AG09319 (cell line): ENCODE data around the gene VSTM2L.

Experiments used
- DNase-seq: peaks from one replicate; pipeline ENCODE4 v3.0.0-alpha.2; 2010; ENCODE audit warnings: low read depth; ENCODE audit errors: extremely low read depth
- TF ChIP-seq, protein P1 (sequence below): IDR thresholded peaks from 2 replicates; pipeline ENCODE4 v1.5.1; 2011; ENCODE audit warnings: low read depth, mild to moderate bottlenecking, inconsistent platforms, low read length, moderate library complexity

Gene VSTM2L

DNA sequence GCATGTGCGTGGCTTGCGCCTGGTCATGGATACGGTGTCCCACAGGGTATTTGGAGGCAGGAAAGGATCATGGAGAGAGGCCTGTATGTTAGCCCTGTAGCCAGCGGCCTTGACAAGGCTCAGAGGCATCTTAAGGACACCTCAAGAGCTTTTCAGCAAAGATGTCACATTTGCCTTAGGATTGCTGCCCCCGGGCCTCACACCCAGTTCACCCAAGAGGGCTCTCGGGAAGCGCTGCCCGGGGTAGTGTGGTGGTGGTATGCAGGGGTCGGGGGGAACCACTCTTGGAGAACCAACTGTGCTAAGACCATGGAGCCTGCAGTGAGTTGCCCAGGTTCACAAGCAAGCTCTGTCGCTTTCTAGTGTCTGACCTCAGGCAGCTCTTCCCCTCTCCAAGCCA is 36.9 kb upstream of the VSTM2L start:
- TF ChIP-seq, protein P1, sequence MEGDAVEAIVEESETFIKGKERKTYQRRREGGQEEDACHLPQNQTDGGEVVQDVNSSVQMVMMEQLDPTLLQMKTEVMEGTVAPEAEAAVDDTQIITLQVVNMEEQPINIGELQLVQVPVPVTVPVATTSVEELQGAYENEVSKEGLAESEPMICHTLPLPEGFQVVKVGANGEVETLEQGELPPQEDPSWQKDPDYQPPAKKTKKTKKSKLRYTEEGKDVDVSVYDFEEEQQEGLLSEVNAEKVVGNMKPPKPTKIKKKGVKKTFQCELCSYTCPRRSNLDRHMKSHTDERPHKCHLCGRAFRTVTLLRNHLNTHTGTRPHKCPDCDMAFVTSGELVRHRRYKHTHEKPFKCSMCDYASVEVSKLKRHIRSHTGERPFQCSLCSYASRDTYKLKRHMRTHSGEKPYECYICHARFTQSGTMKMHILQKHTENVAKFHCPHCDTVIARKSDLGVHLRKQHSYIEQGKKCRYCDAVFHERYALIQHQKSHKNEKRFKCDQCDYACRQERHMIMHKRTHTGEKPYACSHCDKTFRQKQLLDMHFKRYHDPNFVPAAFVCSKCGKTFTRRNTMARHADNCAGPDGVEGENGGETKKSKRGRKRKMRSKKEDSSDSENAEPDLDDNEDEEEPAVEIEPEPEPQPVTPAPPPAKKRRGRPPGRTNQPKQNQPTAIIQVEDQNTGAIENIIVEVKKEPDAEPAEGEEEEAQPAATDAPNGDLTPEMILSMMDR: no peak
- no peak for DNase-seq

DNA sequence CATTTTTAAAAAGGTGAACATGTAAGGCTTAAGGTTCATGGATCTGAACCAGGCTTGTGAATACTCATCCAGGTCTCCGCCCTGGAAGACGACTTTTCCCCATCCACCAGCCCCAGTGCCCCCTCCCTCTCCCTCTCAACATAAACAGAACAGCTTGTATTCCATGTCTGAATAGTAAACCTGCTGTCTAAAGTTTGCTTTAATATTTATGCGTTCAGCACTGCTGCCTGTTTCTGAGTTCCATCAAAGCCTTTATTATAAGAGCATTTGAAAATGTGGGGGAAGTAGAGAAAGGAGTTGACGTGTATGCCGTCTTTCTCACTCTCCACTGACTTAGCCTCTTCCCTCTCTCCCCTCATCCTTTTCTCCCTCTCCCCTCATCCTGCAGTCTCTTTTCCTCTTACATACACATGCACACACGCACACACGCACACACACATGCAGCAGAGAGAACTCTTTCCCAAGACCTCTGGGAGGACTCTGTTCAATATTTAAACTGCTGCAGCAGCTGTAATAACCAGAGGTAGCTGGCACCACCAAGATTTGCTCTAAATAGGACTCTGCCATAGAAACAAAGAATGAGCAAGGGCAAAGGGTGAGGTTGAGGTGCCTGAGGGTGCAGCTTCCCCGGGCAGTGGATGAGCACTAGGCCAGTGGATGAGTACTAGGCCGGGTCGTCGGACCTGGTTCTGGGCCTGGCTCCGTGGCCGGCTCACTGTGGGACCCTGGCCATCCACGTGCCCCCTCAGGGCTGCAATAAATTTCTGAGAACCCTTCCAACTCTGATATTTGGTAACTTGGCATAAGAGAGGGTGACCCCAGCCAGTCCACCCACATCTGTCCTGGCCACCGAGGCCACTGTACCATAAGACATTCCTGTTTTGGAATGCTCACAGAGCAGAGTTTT is 35.4 kb upstream of the VSTM2L start:
- no peak for DNase-seq
- TF ChIP-seq, protein P1: no peak

- DNase-seq: no peak
- TF ChIP-seq, protein P1: no peak
These were observed 34.0 kb upstream of the VSTM2L start for GRCh38 chr20:37868851-37869333.

DNA sequence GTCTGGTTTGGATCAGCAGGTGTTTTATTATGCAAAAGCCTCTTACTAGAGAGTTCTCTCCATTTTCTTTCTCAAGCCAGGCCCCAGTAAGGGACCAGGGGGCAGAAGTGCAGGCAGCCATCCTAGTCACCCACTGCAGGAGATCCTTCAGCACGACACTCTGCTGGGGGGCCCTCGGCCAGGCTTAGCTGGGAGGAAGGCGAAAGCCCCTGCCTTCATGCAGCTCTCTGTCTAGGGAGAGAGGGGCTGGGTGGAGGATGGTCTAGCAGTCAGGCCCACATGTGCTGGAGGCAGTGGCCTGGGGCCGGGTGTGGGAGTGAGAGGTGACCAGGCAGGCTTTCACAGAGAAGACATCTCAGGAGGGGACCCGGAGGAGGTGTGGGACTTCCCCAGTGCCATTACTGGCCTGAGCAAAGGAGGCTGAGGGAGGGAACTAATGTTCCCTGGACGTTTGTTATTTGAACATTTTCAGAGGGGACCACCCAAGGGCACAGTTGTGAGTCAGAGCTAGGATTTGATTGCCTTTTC is 33.5 kb upstream of the VSTM2L start:
- TF ChIP-seq, protein P1: no peak
- DNase-seq: no peak

- no peak for DNase-seq
- TF ChIP-seq, protein P1: no peak
These were observed 32.6 kb upstream of the VSTM2L start for GRCh38 chr20:37870294-37870693.

DNA sequence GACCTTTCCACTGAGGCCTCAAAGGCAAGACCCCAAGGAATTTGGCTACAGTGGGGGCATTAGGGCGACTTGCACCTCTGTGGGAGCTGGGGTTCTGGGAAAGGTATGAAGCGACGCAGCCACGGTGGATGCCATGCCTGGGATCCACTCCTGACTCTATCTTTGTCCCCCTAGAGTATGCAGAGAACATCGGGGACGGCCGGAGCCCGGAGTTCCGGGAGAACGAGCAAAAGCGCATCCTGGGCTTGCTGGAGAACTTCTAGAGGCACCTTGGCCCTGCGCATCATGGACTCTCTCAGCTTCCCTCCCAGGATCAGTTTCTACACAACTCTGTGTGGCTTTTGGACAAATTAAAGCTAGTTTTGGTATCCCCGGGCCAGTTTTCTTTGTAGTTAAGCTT is 31.2 kb upstream of the VSTM2L start:
- TF ChIP-seq, protein P1: no peak
- DNase-seq: no peak

DNA sequence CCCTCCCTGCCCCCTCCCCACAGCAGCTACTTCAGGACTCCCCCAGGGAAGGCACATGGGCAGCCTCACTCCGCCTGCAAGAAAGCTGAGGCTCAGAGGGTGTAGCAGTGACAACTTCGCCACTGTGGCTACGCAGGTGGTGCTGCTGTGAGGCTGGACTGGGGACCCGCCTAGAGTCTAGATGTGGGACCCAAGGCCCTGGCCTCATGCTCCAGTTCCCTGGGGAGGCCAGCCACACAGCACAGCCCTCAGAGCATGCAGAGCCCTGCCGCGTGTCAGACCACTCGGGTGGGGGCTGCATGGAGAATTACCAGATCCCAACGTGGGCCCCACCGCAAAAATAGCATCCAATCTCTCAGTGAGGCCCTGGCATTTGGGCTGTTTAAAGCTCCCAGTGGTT is 30.8 kb upstream of the VSTM2L start:
- no peak for DNase-seq
- TF ChIP-seq, protein P1: no peak
